ENCODE data around the gene PFKFB4. TPM values are rescaled to one million over a fixed set of nuclear protein-coding genes. Genes with fewer than 3 reads are reported as not detected.

Gene PFKFB4
- total and polyA plus RNA-seq, 2 of the 8 experiments (the other 6 are each of a cell fraction or from before 2014, with no cell fraction given), result 10.7 to 20.1 TPM

GRCh38 chr3:48581621-48582481 lies 25.2 kb upstream of the PFKFB4 start (continued):
- TF ChIP-seq ATF2 (IDR thresholded peaks at IDR 0.05; ENCODE audit: low read length), result no peak
- no peak for TF ChIP-seq POLR2AphosphoS5 (IDR thresholded peaks at IDR 0.05; ENCODE audit: low read depth, low read length)
- TF ChIP-seq RAD21 (IDR thresholded peaks at IDR 0.05 in 1 of 2, conservative IDR thresholded peaks at IDR 0.05 in 1 of 2; ENCODE audit: low read depth in 2 of 2, low read length in 2 of 2), result no peak
- TF ChIP-seq BCL11A (IDR thresholded peaks at IDR 0.05; ENCODE audit: low read depth in 2 of 2, low read length in 2 of 2), result no peak
- no peak for TF ChIP-seq ZNF274 (IDR thresholded peaks at IDR 0.05; ENCODE audit: borderline replicate concordance, extremely low read depth, low read length)
- TF ChIP-seq POLR2A (IDR thresholded peaks at IDR 0.05; ENCODE audit: control extremely low read depth in 1 of 2, low read depth in 2 of 2, low read length in 2 of 2), result no peak
- no peak for TF ChIP-seq FOSL1 (IDR thresholded peaks at IDR 0.05; ENCODE audit: insufficient read depth, low read depth, low read length)
- no peak for TF ChIP-seq RBBP5 (IDR thresholded peaks at IDR 0.05; ENCODE audit: borderline replicate concordance, low read depth, low read length)

All from H1 (cell line).